ENCODE results near the gene SYNPO2. TPM values are rescaled to one million over a fixed set of nuclear protein-coding genes. Genes with fewer than 3 reads are reported as not detected.
"Not testable (repeated sequence)": the region's sequence is repeated elsewhere in the genome, so short reads cannot be mapped to it uniquely, and the experiment has no call there.

The SYNPO2 gene
- total RNA-seq, 1 donor from 2014 or later, result 0.26 TPM

GRCh38 chr4:119040694-119041185, 152.1 kb downstream of the SYNPO2 start:
- no peak overlapping the region for H3K4me3 Mint-ChIP-seq
- H3K4me1 Mint-ChIP-seq (ENCODE audit: low read depth), result peaks cover 6% of the 10 kb centered on the region
- no peaks in the 10 kb centered on the region for H3K27me3 Mint-ChIP-seq (ENCODE audit: insufficient read depth)
- H3K27ac Mint-ChIP-seq, result no peak overlapping the region
- intact Hi-C loops (cut with micrococcal nuclease), result loop anchor here (5.0 kb wide), 1 partner anchor 268 kb away; no protein-coding TSS in a partner anchor
- no peaks in the 10 kb centered on the region for H3K9me3 Mint-ChIP-seq
- no peaks in the 10 kb centered on the region for H3K36me3 Mint-ChIP-seq (ENCODE audit: low read depth)
- DNase-seq (ENCODE audit: low spot score), result no peak

GRCh38 chr4:119041396-119041795, 152.7 kb downstream of the SYNPO2 start:
- peaks cover 6% of the 10 kb centered on the region for H3K4me1 Mint-ChIP-seq (ENCODE audit: low read depth)
- no peaks in the 10 kb centered on the region for H3K9me3 Mint-ChIP-seq
- intact Hi-C loops (cut with micrococcal nuclease), result loop anchor here (5.0 kb wide), 1 partner anchor 269 kb away; no protein-coding TSS in a partner anchor
- H3K36me3 Mint-ChIP-seq (ENCODE audit: low read depth), result no peaks in the 10 kb centered on the region
- no peak overlapping the region for H3K27ac Mint-ChIP-seq
- H3K27me3 Mint-ChIP-seq (ENCODE audit: insufficient read depth), result no peaks in the 10 kb centered on the region
- H3K4me3 Mint-ChIP-seq, result no peak overlapping the region
- no peak for DNase-seq (ENCODE audit: low spot score)

GRCh38 chr4:119041951-119042560, 153.4 kb downstream of the SYNPO2 start:
- H3K4me1 Mint-ChIP-seq (ENCODE audit: low read depth), result peaks cover 6% of the 10 kb centered on the region
- DNase-seq (ENCODE audit: low spot score), result peak; percentile 40
- intact Hi-C loops (cut with micrococcal nuclease), result loop anchor here (1.0 to 5.0 kb wide), 4 partner anchors 61 to 270 kb away; partner anchors contain the start of gene USP53
- no peaks in the 10 kb centered on the region for H3K9me3 Mint-ChIP-seq
- H3K27me3 Mint-ChIP-seq (ENCODE audit: insufficient read depth), result no peaks in the 10 kb centered on the region
- no peaks in the 10 kb centered on the region for H3K36me3 Mint-ChIP-seq (ENCODE audit: low read depth)
- no peak overlapping the region for H3K27ac Mint-ChIP-seq
- H3K4me3 Mint-ChIP-seq, result no peak overlapping the region

GRCh38 chr4:119046263-119046662, 157.6 kb downstream of the SYNPO2 start:
- intact Hi-C loops (cut with micrococcal nuclease), result no loop called here

GRCh38 chr4:119047059-119047458, 158.4 kb downstream of the SYNPO2 start:
- intact Hi-C loops (cut with micrococcal nuclease), result not testable (repeated sequence)

More at GRCh38 chr4:119046263-119046662, 157.6 kb downstream of the SYNPO2 start:
- Mint-ChIP-seq H3K9me3 (no peaks in the 10 kb centered on the region), H3K36me3 (ENCODE audit: low read depth) (no peaks in the 10 kb centered on the region), H3K4me3 (no peak overlapping the region), H3K4me1 (ENCODE audit: low read depth) (no peaks in the 10 kb centered on the region), H3K27ac (no peak overlapping the region), H3K27me3 (ENCODE audit: insufficient read depth) (peaks cover 5% of the 10 kb centered on the region)
- no peak for DNase-seq (ENCODE audit: low spot score)

GRCh38 chr4:119048446-119048845, 159.8 kb downstream of the SYNPO2 start:
- Mint-ChIP-seq H3K27me3 (ENCODE audit: insufficient read depth) (peaks cover 5% of the 10 kb centered on the region), H3K4me3 (no peak overlapping the region), H3K9me3 (no peaks in the 10 kb centered on the region), H3K27ac (no peak overlapping the region), H3K36me3 (ENCODE audit: low read depth) (no peaks in the 10 kb centered on the region), H3K4me1 (ENCODE audit: low read depth) (no peaks in the 10 kb centered on the region)
- no peak for DNase-seq (ENCODE audit: low spot score)
- intact Hi-C loops (cut with micrococcal nuclease), result no loop called here

More at GRCh38 chr4:119047059-119047458, 158.4 kb downstream of the SYNPO2 start:
- not testable (repeated sequence) for H3K4me1 Mint-ChIP-seq (ENCODE audit: low read depth); DNase-seq (ENCODE audit: low spot score); H3K36me3 Mint-ChIP-seq (ENCODE audit: low read depth); H3K4me3 Mint-ChIP-seq; H3K9me3 Mint-ChIP-seq; H3K27me3 Mint-ChIP-seq (ENCODE audit: insufficient read depth); H3K27ac Mint-ChIP-seq

GRCh38 chr4:119049342-119049741, 160.7 kb downstream of the SYNPO2 start:
- H3K9me3 Mint-ChIP-seq, result no peaks in the 10 kb centered on the region
- DNase-seq (ENCODE audit: low spot score), result no peak
- intact Hi-C loops (cut with micrococcal nuclease), result no loop called here
- no peak overlapping the region for H3K4me3 Mint-ChIP-seq
- H3K27me3 Mint-ChIP-seq (ENCODE audit: insufficient read depth), result peaks cover 5% of the 10 kb centered on the region
- H3K4me1 Mint-ChIP-seq (ENCODE audit: low read depth), result no peaks in the 10 kb centered on the region
- H3K36me3 Mint-ChIP-seq (ENCODE audit: low read depth), result no peaks in the 10 kb centered on the region
- no peak overlapping the region for H3K27ac Mint-ChIP-seq

GRCh38 chr4:119050527-119051090, 162.0 kb downstream of the SYNPO2 start:
- H3K4me3 Mint-ChIP-seq, result no peak overlapping the region
- H3K27me3 Mint-ChIP-seq (ENCODE audit: insufficient read depth), result peaks cover 5% of the 10 kb centered on the region
- H3K9me3 Mint-ChIP-seq, result no peaks in the 10 kb centered on the region
- intact Hi-C loops (cut with micrococcal nuclease), result no loop called here
- H3K36me3 Mint-ChIP-seq (ENCODE audit: low read depth), result no peaks in the 10 kb centered on the region
- H3K4me1 Mint-ChIP-seq (ENCODE audit: low read depth), result no peaks in the 10 kb centered on the region
- no peak overlapping the region for H3K27ac Mint-ChIP-seq
- DNase-seq (ENCODE audit: low spot score), result no peak

GRCh38 chr4:119053245-119053644, 164.6 kb downstream of the SYNPO2 start:
- intact Hi-C loops (cut with micrococcal nuclease), result no loop called here
- no peak overlapping the region for H3K27ac Mint-ChIP-seq

GRCh38 chr4:119053997-119054396, 165.3 kb downstream of the SYNPO2 start:
- no peaks in the 10 kb centered on the region for H3K9me3 Mint-ChIP-seq
- no peaks in the 10 kb centered on the region for H3K27me3 Mint-ChIP-seq (ENCODE audit: insufficient read depth)
- no peak for DNase-seq (ENCODE audit: low spot score)
- H3K4me3 Mint-ChIP-seq, result no peak overlapping the region
- no peaks in the 10 kb centered on the region for H3K4me1 Mint-ChIP-seq (ENCODE audit: low read depth)
- intact Hi-C loops (cut with micrococcal nuclease), result no loop called here
- no peaks in the 10 kb centered on the region for H3K36me3 Mint-ChIP-seq (ENCODE audit: low read depth)
- no peak overlapping the region for H3K27ac Mint-ChIP-seq

More at GRCh38 chr4:119053245-119053644, 164.6 kb downstream of the SYNPO2 start:
- H3K27me3 Mint-ChIP-seq (ENCODE audit: insufficient read depth), result peaks cover 2% of the 10 kb centered on the region
- no peaks in the 10 kb centered on the region for H3K9me3 Mint-ChIP-seq
- H3K36me3 Mint-ChIP-seq (ENCODE audit: low read depth), result no peaks in the 10 kb centered on the region
- no peak overlapping the region for H3K4me3 Mint-ChIP-seq
- H3K4me1 Mint-ChIP-seq (ENCODE audit: low read depth), result no peaks in the 10 kb centered on the region
- no peak for DNase-seq (ENCODE audit: low spot score)

GRCh38 chr4:119057417-119057816, 168.8 kb downstream of the SYNPO2 start:
- no peak overlapping the region for H3K4me3 Mint-ChIP-seq
- intact Hi-C loops (cut with micrococcal nuclease), result no loop called here

GRCh38 chr4:119059221-119059620, 170.6 kb downstream of the SYNPO2 start:
- Mint-ChIP-seq H3K4me1 (ENCODE audit: low read depth) (no peaks in the 10 kb centered on the region), H3K27me3 (ENCODE audit: insufficient read depth) (peaks cover 2% of the 10 kb centered on the region), H3K36me3 (ENCODE audit: low read depth) (no peaks in the 10 kb centered on the region), H3K9me3 (no peaks in the 10 kb centered on the region), H3K4me3 (no peak overlapping the region), H3K27ac (no peak overlapping the region)
- DNase-seq (ENCODE audit: low spot score), result no peak
- intact Hi-C loops (cut with micrococcal nuclease), result no loop called here

More at GRCh38 chr4:119057417-119057816, 168.8 kb downstream of the SYNPO2 start:
- Mint-ChIP-seq H3K36me3 (ENCODE audit: low read depth) (no peaks in the 10 kb centered on the region), H3K4me1 (ENCODE audit: low read depth) (no peaks in the 10 kb centered on the region), H3K27me3 (ENCODE audit: insufficient read depth) (peaks cover 2% of the 10 kb centered on the region), H3K9me3 (no peaks in the 10 kb centered on the region), H3K27ac (no peak overlapping the region)
- DNase-seq (ENCODE audit: low spot score), result no peak

GRCh38 chr4:119067125-119067524, 178.5 kb downstream of the SYNPO2 start:
- H3K9me3 Mint-ChIP-seq; intact Hi-C loops (cut with micrococcal nuclease); H3K4me3 Mint-ChIP-seq; H3K27ac Mint-ChIP-seq; H3K36me3 Mint-ChIP-seq (ENCODE audit: low read depth); DNase-seq (ENCODE audit: low spot score); H3K27me3 Mint-ChIP-seq (ENCODE audit: insufficient read depth); H3K4me1 Mint-ChIP-seq (ENCODE audit: low read depth): not testable (repeated sequence)
